ENCODE measurements around the gene FBLN5.

DNA sequence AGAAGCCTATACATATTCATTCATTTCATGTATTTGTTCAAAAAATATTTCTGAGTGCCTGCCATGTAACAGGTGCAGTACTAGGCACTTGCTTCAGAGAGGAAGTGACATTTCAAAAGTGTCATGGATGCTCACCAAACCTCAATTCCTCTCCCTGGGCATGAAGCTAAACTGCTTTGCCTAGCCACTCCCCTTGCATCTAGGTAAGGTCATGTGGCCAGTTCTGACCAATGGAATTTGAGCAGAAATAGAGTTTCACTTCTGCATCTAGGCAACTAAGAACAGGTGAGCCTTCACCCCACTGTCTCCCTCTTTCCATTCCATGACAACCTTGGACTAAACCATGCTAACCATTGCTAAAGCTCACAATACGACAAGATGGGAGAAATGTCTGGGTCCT is 107.7 kb downstream of the FBLN5 start:
- TF ChIP-seq, protein P1, sequence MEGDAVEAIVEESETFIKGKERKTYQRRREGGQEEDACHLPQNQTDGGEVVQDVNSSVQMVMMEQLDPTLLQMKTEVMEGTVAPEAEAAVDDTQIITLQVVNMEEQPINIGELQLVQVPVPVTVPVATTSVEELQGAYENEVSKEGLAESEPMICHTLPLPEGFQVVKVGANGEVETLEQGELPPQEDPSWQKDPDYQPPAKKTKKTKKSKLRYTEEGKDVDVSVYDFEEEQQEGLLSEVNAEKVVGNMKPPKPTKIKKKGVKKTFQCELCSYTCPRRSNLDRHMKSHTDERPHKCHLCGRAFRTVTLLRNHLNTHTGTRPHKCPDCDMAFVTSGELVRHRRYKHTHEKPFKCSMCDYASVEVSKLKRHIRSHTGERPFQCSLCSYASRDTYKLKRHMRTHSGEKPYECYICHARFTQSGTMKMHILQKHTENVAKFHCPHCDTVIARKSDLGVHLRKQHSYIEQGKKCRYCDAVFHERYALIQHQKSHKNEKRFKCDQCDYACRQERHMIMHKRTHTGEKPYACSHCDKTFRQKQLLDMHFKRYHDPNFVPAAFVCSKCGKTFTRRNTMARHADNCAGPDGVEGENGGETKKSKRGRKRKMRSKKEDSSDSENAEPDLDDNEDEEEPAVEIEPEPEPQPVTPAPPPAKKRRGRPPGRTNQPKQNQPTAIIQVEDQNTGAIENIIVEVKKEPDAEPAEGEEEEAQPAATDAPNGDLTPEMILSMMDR (IDR thresholded peaks at IDR 0.05; ENCODE audit: poor library complexity), result no peak
- no peak for TF ChIP-seq EZH2 (IDR thresholded peaks at IDR 0.05; ENCODE audit: borderline replicate concordance)
- TF ChIP-seq EZH2phosphoT487 (IDR thresholded peaks at IDR 0.05; ENCODE audit: low read depth, severe bottlenecking, unreplicated experiment), result no peak

Data from hepatocyte (in vitro differentiated cells).